Head of caudate nucleus (tissue), 42 donors: Measurements from ENCODE around the gene PRKN.

ENCODE experiments used
- DNase-seq, 42 donors: peaks; one replicate each; pipeline versions ENCODE4 v3.0.0 to v3.0.0-alpha.2; 2020 to 2021; ENCODE audit warnings: mixed read lengths in 7 of 42
- intact Hi-C: fragments of 100-400 bp; cut with DNase I; formaldehyde crosslinking; loops from one replicate; pipeline ENCODE4 v1.15.0; 2022

PRKN gene

DNA sequence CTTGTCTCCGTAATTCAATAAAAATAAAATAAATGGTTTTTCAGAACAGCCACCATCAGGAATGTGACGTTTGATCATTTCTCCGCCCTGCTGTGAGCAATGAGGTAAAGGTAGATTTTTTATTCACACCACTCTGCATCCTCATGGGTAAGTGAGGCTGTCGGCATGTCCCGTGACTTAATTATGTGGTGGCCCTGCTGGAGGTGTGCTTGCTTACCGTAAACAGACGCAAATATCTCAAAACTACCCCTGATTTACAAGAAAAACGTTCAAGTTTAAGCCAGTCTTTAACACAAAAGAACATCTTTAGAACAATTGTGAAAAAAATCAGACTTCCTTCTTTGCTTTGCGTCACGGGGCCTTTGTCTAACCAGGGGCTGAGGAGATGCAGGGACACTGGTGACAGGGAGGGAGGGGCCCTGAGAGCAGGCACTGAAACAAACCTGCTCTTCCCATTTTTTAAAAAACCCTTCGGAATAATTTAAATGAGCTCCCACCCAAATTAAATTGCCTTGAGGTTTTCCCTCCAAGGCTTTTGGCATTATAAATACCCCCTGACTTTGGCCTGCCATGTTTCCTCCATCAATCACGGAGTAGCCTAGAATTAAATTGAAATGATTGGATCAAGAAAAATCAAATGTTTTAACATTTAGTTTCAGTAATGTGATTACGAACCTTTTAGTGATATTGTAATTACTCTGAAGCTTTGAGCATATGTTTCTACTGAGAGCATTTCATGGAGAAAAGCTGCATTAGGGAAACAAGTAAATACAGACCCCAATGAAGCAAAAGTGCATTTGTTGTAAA is 13.4 kb downstream of the PRKN start:
- DNase-seq = peak in 2 of 42 donors; percentile 8 to 34
- intact Hi-C loops = no loop called here

GRCh38 chr6:162712694-162713093 is 14.9 kb downstream of the PRKN start:
- intact Hi-C loops = no loop called here
- no peak for DNase-seq

DNA sequence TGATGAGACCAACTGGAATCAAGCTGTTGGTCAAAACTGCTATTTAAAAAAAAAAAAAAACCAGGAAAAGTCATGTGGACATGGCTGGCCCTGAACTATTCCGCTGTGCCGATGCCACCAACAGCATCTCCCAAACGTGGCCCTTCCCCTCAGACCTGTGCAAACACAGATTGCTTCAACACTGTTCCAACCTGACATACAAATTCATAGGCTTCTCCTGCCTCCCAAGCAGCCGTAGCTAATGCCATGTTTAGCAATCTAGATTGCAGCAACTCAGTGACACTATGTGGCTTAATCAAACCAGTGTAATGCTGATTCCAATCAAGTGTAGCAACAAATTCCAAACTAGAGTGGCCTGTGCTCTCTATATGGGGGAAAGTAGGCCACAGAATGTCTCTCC is 16.2 kb downstream of the PRKN start:
- intact Hi-C loops = no loop called here
- no peak for DNase-seq

GRCh38 chr6:162710936-162711335 is 16.6 kb downstream of the PRKN start:
- DNase-seq = no peak
- intact Hi-C loops = no loop called here

- intact Hi-C loops = no loop called here
- DNase-seq = no peak
Observed at GRCh38 chr6:162710419-162710818, 17.1 kb downstream of the PRKN start.

DNA sequence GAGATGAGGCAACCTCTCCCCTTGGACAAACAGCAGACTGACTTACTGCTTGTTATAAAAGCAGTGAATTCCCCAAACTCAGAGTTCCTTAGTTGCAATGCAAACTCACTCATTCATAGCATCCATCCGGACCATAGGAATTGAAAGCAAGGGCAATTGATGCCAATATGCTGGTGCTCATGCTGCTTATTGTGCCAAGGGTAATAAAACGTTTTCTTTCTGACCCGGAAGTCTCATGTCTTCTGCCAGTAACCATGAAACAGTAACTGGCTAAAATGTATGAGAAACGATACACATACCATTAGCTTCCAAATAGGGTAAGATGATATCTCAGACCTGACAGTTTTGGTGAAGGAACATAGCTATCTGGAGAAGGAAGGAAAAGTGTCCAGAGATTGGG is 18.1 kb downstream of the PRKN start:
- intact Hi-C loops = no loop called here

GRCh38 chr6:162708971-162709370 is 18.6 kb downstream of the PRKN start:
- DNase-seq = no peak
- intact Hi-C loops = no loop called here

More for the DNA sequence above, 18.1 kb downstream of the PRKN start:
- no peak for DNase-seq

- intact Hi-C loops = no loop called here
- DNase-seq = peak in 38 of 42 donors; percentile 28 to 76 (median 55)
Observed at GRCh38 chr6:162706232-162706631, 21.3 kb downstream of the PRKN start.

DNA sequence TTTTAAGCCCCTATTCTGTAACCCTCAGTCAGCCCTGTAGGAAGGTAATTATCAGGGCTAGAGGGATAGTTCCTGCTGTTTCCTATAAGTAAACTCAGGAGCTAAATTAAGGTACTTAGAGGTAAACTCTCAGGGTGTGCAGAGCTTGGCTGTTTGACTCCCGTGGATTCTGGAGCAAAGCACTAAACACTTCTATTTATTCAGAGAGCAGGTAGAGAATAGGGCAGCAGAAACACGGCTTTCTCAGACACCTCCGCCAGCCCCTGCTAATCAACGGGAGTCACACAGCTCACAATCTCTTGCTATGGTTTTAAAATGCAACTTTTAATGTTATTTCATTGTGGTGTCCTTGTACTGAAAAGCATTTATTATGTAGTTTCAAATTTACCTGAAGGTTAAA is 21.8 kb downstream of the PRKN start:
- no peak for DNase-seq
- intact Hi-C loops = no loop called here

DNA sequence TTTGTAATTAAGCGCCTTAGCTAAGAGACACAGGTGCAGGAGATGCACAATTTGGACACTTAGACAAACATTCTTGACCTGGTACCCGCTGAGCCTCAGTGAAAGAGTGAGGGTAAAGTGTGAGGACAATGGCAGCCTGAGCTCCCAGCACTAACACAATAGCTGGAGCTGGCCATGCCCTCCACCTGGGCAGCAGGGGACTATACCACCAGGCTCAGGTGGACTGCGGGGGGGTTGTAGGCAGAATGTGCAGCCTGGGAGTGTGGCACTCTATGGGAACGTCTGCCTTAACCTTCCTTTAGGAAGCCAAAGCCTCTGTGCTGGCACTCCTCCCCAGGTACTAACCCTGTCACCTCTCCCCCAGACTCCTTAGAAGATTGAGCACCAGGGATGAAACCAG is 23.6 kb downstream of the PRKN start:
- intact Hi-C loops = no loop called here
- DNase-seq = no peak

DNA sequence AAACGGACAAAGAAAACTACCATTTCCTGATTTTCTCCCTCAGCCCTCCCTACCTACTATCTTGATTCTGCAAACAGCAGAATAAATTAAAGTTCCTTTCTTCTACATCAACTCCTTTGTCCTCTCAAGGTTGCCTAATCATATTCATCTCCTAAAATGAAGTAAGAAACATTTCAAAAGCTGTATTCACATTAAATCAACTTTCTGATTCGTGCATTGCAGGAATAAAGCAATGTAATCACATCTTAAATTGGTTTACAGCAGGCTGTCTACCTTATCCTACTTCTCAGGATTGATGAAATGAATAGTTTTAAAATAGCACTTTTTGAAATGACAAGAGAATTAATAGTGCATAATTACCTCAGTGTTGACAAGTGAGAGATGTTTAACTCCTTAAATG is 25.1 kb downstream of the PRKN start:
- DNase-seq = no peak
- intact Hi-C loops = no loop called here

GRCh38 chr6:162701551-162701950 is 26.0 kb downstream of the PRKN start:
- DNase-seq = no peak
- intact Hi-C loops = no loop called here

- intact Hi-C loops = no loop called here
- DNase-seq = no peak
Observed at GRCh38 chr6:162700966-162701365, 26.6 kb downstream of the PRKN start.

DNA sequence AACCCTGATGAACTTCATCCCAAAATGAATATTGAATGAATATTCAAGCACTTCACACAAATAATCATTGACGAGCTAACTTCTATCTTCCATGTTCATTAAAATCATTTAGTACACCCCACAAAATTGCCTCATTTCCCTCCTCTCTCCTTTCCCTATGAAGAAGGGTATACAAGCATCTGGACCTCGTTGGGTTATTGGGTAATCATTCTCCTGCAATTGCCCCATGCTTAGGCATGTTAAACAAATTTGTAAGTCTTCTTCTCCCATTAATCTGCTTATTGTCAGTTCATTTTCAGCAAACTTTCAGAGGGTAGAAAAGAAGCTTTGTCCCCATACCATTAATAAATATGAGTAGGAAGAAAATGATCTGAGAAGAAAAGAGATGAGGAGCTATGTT is 27.6 kb downstream of the PRKN start:
- DNase-seq = no peak
- intact Hi-C loops = no loop called here

DNA sequence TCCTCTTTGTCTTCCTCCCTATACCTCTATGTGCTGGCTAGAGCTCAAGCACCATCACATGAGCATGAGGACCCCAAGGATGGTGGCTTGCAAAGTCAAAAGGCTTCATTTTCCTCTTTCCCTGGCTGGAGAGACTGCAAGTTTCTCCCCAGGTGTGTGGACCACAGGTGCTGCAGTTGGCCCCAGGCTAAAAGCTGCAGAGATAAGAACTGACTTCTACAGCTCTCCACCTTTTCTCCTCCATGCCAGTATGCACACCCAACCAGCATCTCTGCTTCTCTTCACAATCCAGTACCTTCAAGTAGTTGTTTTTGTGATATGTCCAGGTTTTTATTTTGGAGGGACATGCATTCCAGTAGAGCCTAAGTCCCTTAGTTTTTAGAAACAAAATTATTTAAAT is 29.1 kb downstream of the PRKN start:
- no peak for DNase-seq
- intact Hi-C loops = no loop called here

DNA sequence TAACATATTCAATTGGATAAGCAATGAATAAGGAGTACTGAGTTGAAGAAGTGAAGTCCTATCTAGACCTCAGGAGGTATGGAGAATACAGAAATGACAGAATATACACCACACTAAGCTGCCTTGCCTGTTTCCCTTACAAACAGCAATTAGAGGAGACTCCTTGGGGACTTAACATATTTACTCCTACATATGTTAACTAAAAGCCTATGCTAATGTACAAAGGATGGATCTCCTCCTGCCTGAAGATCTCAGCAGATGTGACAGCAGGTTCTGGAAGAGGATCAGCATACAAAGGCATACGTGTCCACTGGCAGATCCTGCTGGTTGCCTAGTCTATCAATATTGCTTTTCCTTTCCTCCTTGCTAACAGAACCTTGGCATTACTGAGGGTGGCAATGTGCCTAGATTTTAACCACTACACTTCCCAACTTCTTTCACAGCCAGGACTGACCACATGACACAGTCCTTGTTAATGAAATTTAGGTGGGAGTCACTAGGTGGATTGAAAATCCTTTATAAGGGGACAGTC is 29.6 kb downstream of the PRKN start:
- no peak for DNase-seq
- intact Hi-C loops = no loop called here

GRCh38 chr6:162690158-162690557 is 37.4 kb downstream of the PRKN start:
- DNase-seq = no peak
- intact Hi-C loops = no loop called here

DNA sequence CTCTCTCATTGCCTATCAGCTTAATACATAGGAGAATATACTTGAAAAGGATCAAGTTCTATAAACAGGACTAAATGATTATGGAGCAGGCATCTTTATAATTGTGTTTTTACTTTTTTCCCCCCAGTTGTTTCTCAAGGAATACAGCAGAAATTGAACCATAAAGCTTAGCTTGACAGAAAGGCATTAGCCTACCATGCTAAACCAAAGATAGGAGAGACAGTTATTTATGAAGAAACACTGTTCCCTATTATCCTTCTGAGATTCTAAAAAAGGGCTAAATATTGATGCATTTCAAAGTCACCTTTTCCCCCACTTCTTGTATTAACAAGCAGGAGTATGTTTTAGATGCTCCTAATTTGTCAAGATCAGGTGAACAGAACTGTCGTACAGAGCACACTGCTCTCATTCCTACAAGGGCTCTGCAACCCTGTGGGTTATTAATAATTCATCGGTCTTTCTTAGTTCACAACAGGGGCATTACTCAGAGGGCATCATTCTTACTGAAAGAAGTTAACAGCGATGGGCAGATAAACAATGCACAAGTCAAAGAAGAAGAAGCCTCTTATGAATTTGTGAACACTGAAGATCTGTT is 38.7 kb downstream of the PRKN start:
- no peak for DNase-seq
- intact Hi-C loops = no loop called here

- DNase-seq = no peak
- intact Hi-C loops = no loop called here
Observed at GRCh38 chr6:162685586-162685985, 42.0 kb downstream of the PRKN start.

- intact Hi-C loops = no loop called here
- DNase-seq = no peak
Observed at GRCh38 chr6:162684961-162685360, 42.6 kb downstream of the PRKN start.

DNA sequence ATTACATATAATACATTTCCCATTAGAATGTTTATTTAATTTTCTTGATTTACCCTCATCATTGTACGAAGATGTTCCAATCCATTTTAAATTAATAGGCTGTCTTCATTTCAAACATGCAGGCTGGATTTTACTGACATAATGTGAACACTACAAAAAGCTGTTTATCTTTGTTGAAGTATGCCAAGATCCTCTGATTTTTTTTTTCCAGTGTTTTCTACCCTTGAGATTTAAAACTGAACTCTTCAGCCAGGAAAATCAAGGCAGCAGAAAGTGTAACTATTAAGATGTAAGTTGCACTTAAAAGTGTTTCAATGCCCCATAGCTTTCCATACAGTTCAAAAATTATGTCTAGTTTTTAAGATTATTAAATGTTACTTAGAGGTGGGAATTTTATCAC is 43.5 kb downstream of the PRKN start:
- no peak for DNase-seq
- intact Hi-C loops = no loop called here
